ENCODE measurements around the gene CRYGC.

DNA sequence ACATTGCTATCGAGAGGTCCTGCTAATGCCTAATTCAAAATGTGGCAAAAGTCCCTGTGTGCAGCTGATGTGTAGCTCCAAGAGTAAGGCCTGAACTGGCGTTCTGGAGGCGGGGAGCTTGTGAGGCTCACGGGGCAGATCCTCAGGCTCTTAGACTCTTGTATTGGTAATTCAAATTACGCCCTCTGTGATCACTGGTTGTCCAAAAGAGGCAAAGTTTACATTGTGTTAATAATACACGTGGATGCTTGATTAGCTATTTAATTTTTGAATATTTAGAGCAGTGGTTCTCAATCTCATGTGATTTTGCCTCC is 46.2 kb upstream of the CRYGC start:
- no peak for TF ChIP-seq CTCF (IDR thresholded peaks at IDR 0.05; ENCODE audit: low read depth, low read length, poor library complexity, severe bottlenecking)
- TF ChIP-seq EZH2phosphoT487 (IDR thresholded peaks at IDR 0.05; ENCODE audit: borderline replicate concordance, low read length): no peak
